ENCODE results near the gene URAD.
"Not testable (repeated sequence)": the region's sequence is repeated elsewhere in the genome, so short reads cannot be mapped to it uniquely, and the experiment has no call there.

The URAD gene

GRCh38 chr13:28014301-28014700 lies 25.8 kb upstream of the URAD start:
- no peak for TF ChIP-seq CTCF (IDR thresholded peaks at IDR 0.05)
- Histone ChIP-seq H3K4me3 (ENCODE audit: low read depth in 1 of 2, low read length in 1 of 2) (no peak overlapping the region), H3K9me3 (no peaks in the 10 kb centered on the region), H3K36me3 (no peaks in the 10 kb centered on the region), H3K4me1 (ENCODE audit: control insufficient read depth in 1 of 2, insufficient read depth in 1 of 2, low read depth in 1 of 2, low read length in 1 of 2) (no peaks in the 10 kb centered on the region), H3K27me3 (no peaks in the 10 kb centered on the region), H3K27ac (no peak overlapping the region)

- H3K4me1 ChIP-seq (ENCODE audit: control insufficient read depth in 1 of 2, insufficient read depth in 1 of 2, low read depth in 1 of 2, low read length in 1 of 2): no peaks in the 10 kb centered on the region
- no peaks in the 10 kb centered on the region for H3K27me3 ChIP-seq
- TF ChIP-seq CTCF (IDR thresholded peaks at IDR 0.05): no peak
- no peaks in the 10 kb centered on the region for H3K36me3 ChIP-seq
- no peak overlapping the region for H3K27ac ChIP-seq
- H3K4me3 ChIP-seq (ENCODE audit: low read depth in 1 of 2, low read length in 1 of 2): no peak overlapping the region
- no peaks in the 10 kb centered on the region for H3K9me3 ChIP-seq
These were observed 25.0 kb upstream of the URAD start for GRCh38 chr13:28013482-28013881.

GRCh38 chr13:28012896-28013295 lies 24.4 kb upstream of the URAD start:
- Histone ChIP-seq H3K36me3 (no peaks in the 10 kb centered on the region), H3K4me3 (ENCODE audit: low read depth in 1 of 2, low read length in 1 of 2) (no peak overlapping the region), H3K27ac (no peak overlapping the region), H3K9me3 (no peaks in the 10 kb centered on the region), H3K27me3 (no peaks in the 10 kb centered on the region), H3K4me1 (ENCODE audit: control insufficient read depth in 1 of 2, insufficient read depth in 1 of 2, low read depth in 1 of 2, low read length in 1 of 2) (no peaks in the 10 kb centered on the region)
- no peak for TF ChIP-seq CTCF (IDR thresholded peaks at IDR 0.05)

GRCh38 chr13:28012383-28012782 lies 23.9 kb upstream of the URAD start:
- Histone ChIP-seq H3K9me3 (no peaks in the 10 kb centered on the region), H3K27ac (no peak overlapping the region), H3K4me3 (ENCODE audit: low read depth in 1 of 2, low read length in 1 of 2) (no peak overlapping the region), H3K36me3 (no peaks in the 10 kb centered on the region), H3K4me1 (ENCODE audit: control insufficient read depth in 1 of 2, insufficient read depth in 1 of 2, low read depth in 1 of 2, low read length in 1 of 2) (no peaks in the 10 kb centered on the region), H3K27me3 (no peaks in the 10 kb centered on the region)
- no peak for TF ChIP-seq CTCF (IDR thresholded peaks at IDR 0.05)

- Histone ChIP-seq H3K4me1 (ENCODE audit: control insufficient read depth in 1 of 2, insufficient read depth in 1 of 2, low read depth in 1 of 2, low read length in 1 of 2) (no peaks in the 10 kb centered on the region), H3K27me3 (no peaks in the 10 kb centered on the region), H3K9me3 (no peaks in the 10 kb centered on the region), H3K27ac (no peak overlapping the region), H3K4me3 (ENCODE audit: low read depth in 1 of 2, low read length in 1 of 2) (no peak overlapping the region), H3K36me3 (no peaks in the 10 kb centered on the region)
- no peak for TF ChIP-seq CTCF (IDR thresholded peaks at IDR 0.05)
These were observed 21.6 kb upstream of the URAD start for GRCh38 chr13:28010046-28010445.

- H3K36me3 ChIP-seq; H3K4me3 ChIP-seq (ENCODE audit: low read depth in 1 of 2, low read length in 1 of 2); H3K27me3 ChIP-seq; H3K4me1 ChIP-seq (ENCODE audit: control insufficient read depth in 1 of 2, insufficient read depth in 1 of 2, low read depth in 1 of 2, low read length in 1 of 2); H3K27ac ChIP-seq; H3K9me3 ChIP-seq: not testable (repeated sequence)
These were observed 16.5 kb upstream of the URAD start for GRCh38 chr13:28005016-28005415.
